ENCODE results near the gene CMBL. TPM values are rescaled to one million over a fixed set of nuclear protein-coding genes. Genes with fewer than 3 reads are reported as not detected.

The CMBL gene
- total and polyA plus RNA-seq, 10 donors: 1.3 to 11.2 (median 4.1) TPM

DNA sequence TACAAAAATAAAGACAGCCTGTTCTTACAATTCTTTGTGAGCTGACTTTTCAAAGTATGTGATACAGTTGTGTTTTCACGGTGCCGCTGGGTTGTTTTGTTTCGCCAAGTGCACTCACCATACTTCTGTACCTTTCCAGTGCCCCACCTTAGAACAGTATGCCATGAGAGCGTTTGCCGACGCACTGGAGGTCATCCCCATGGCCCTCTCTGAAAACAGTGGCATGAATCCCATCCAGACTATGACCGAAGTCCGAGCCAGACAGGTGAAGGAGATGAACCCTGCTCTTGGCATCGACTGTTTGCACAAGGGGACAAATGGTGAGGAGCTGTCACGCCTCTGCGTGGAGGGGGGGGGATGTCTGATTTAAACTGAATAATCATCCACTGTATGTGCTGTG, 44.7 kb downstream of the CMBL start:
- Histone ChIP-seq H3K4me3 (no peak overlapping the region), H3K27ac (no peak overlapping the region), H3K9me3 (no peaks in the 10 kb centered on the region), H3K27me3 (replicated peaks in 1 of 7) (no peaks in the 10 kb centered on the region), H3K36me3 (peaks cover 8 to 86% (median 78%) of the 10 kb centered on the region in 6 donors), H3K4me1 (peaks cover 0 to 8% (median 0%) of the 10 kb centered on the region in 6 donors)
- intact Hi-C loops (cut with DNase I; ENCODE audit: low total_unique reads): no loop called here
- no peak for DNase-seq
- TF ChIP-seq POLR2AphosphoS5 (IDR thresholded peaks at IDR 0.05): no peak
- WGBS, 5 donors: 93 to 99% (median 97%) methylated on average over 11 of the region's 11 CpGs

DNA sequence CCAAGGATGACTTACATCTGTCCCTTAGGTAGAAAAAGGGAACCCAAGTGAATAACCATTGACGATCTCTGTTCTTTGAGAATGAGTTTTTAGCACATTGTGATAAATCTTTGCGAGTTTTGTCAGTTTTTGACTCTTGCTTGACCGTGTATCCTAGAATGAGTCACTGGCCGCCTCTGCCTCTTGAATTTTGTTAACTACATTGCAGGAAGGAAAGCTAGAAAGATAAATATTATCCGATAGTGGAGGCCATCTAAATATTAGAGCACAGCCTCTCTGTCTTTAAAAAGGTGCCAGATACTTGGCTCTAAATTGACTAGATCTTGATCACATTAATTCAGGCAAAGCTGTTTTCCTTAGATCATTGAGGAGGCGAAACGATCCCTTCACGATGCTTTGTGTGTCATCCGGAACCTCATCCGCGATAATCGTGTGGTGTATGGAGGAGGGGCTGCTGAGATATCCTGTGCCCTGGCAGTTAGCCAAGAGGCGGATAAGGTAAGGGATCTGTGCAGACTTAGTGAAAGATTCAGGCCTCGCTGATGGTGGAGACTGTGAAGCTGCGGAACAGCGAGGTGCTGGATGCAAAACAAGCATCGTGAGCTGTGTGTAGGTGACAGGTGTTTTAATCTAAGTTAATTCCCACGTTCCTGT, 45.5 kb downstream of the CMBL start:
- H3K36me3 ChIP-seq: peaks cover 8 to 93% (median 84%) of the 10 kb centered on the region in 6 donors
- no peak overlapping the region for H3K4me3 ChIP-seq
- no peak overlapping the region for H3K27ac ChIP-seq
- TF ChIP-seq POLR2AphosphoS5 (IDR thresholded peaks at IDR 0.05) (no peak), POLR2A (IDR thresholded peaks at IDR 0.05) (no peak), CTCF (IDR thresholded peaks at IDR 0.05 in 8 of 11, conservative IDR thresholded peaks at IDR 0.05 in 3 of 11) (no peak)
- H3K9me3 ChIP-seq: no peaks in the 10 kb centered on the region
- no peak for DNase-seq
- no peaks in the 10 kb centered on the region for H3K27me3 ChIP-seq (replicated peaks in 1 of 7)
- intact Hi-C loops (cut with DNase I; ENCODE audit: low total_unique reads): no loop called here
- H3K4me1 ChIP-seq: peaks cover 0 to 8% (median 0%) of the 10 kb centered on the region in 6 donors
- 78 to 85% (median 81%) methylated on average over 18 of the region's 18 CpGs for WGBS, 5 donors

DNA sequence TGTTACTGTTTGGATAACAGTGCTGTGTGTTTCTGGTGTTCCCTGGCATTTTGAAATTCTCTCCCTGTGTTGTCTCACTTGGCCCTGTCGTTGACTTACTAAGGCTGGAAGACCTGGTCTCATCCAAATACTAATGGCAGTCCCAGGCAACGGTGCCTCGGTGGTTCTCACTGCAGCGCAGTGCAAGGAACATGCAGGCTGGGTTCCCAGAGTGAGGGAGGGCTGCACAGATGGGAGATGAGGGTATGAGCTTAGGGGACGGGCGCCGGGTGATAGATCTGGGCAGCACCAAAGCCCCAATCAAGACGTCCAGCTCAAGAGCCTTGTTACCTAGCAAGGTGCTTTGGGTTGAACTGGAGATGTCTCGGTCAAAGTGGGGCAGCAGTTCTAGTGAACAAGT, 46.6 kb downstream of the CMBL start:
- 81 to 87% (median 84%) methylated on average over 9 of the region's 9 CpGs for WGBS, 5 donors
- DNase-seq: no peak
- intact Hi-C loops (cut with DNase I; ENCODE audit: low total_unique reads): no loop called here
- Histone ChIP-seq H3K4me3 (no peak overlapping the region), H3K27ac (no peak overlapping the region), H3K4me1 (peaks cover 0 to 3% (median 0%) of the 10 kb centered on the region in 6 donors), H3K27me3 (replicated peaks in 1 of 7) (no peaks in the 10 kb centered on the region), H3K9me3 (no peaks in the 10 kb centered on the region), H3K36me3 (peaks cover 11 to 100% (median 96%) of the 10 kb centered on the region in 6 donors)
- TF ChIP-seq POLR2A (IDR thresholded peaks at IDR 0.05): no peak
- TF ChIP-seq CTCF (IDR thresholded peaks at IDR 0.05 in 8 of 11, conservative IDR thresholded peaks at IDR 0.05 in 3 of 11): no peak
- no peak for TF ChIP-seq POLR2AphosphoS5 (IDR thresholded peaks at IDR 0.05)

- DNase-seq: no peak
- Histone ChIP-seq H3K36me3 (peaks cover 11 to 100% (median 98%) of the 10 kb centered on the region in 6 donors), H3K4me3 (no peak overlapping the region), H3K4me1 (peaks cover 0 to 2% (median 0%) of the 10 kb centered on the region in 6 donors), H3K27me3 (replicated peaks in 1 of 7) (no peaks in the 10 kb centered on the region), H3K9me3 (no peaks in the 10 kb centered on the region), H3K27ac (no peak overlapping the region)
- intact Hi-C loops (cut with DNase I; ENCODE audit: low total_unique reads): no loop called here
- 82 to 96% (median 90%) methylated on average over 5 of the region's 5 CpGs for WGBS, 5 donors
- TF ChIP-seq POLR2AphosphoS5 (IDR thresholded peaks at IDR 0.05) (peak in 1 of 3 donors; percentile 22), POLR2A (IDR thresholded peaks at IDR 0.05) (no peak)
These were observed 47.8 kb downstream of the CMBL start for GRCh38 chr5:10259899-10260298.

- H3K9me3 ChIP-seq: no peaks in the 10 kb centered on the region
- TF ChIP-seq POLR2A (IDR thresholded peaks at IDR 0.05) (no peak), POLR2AphosphoS5 (IDR thresholded peaks at IDR 0.05) (no peak), CTCF (IDR thresholded peaks at IDR 0.05 in 8 of 11, conservative IDR thresholded peaks at IDR 0.05 in 3 of 11) (no peak)
- intact Hi-C loops (cut with DNase I; ENCODE audit: low total_unique reads): no loop called here
- H3K36me3 ChIP-seq: peaks cover 11 to 100% (median 80%) of the 10 kb centered on the region in 6 donors
- DNase-seq: no peak
- no peak overlapping the region for H3K4me3 ChIP-seq
- peaks cover 0 to 22% (median 10%) of the 10 kb centered on the region in 6 donors for H3K4me1 ChIP-seq
- no peak overlapping the region for H3K27ac ChIP-seq
- no peaks in the 10 kb centered on the region for H3K27me3 ChIP-seq (replicated peaks in 1 of 7)
- 77 to 84% (median 78%) methylated on average over 8 of the region's 8 CpGs for WGBS, 5 donors
These were observed 49.8 kb downstream of the CMBL start for GRCh38 chr5:10257870-10258269.

All from spleen (tissue), 11 donors.